H1 (cell line): Measurements from ENCODE around the gene NFIC. TPM values are rescaled to one million over a fixed set of nuclear protein-coding genes. Genes with fewer than 3 reads are reported as not detected.

Experiments used
- CTCF ChIA-PET: fragments of 300-600 bp; sonication (Branson Sonifier 250); formaldehyde crosslinking; loops from one replicate; lab custom pipeline; 2021; ENCODE audit not compliant: partially characterized antibody; lab: Charles Lee
- POLR2A ChIA-PET: fragments of 300-600 bp; sonication (Branson Sonifier 250); formaldehyde crosslinking; loops from one replicate; lab custom pipeline; 2021; ENCODE audit warnings: inconsistent platforms; ENCODE audit not compliant: partially characterized antibody; lab: Charles Lee
- DNase-seq, 2 experiments: peaks; one replicate each; pipeline versions ENCODE4 v3.0.0 to v3.0.0-alpha.2; 2010 to 2022; ENCODE audit warnings: low spot score in 2 of 2, low read depth in 1 of 2, mixed read lengths in 1 of 2
- FAIRE-seq: peaks from 2 replicates; lab custom pipeline; 2011; peaks lifted over from hg19 to GRCh38; lab: Jason Lieb, UNC
- H2AFZ ChIP-seq: 2 replicates; pipeline ENCODE4 v1.8.1; 2012; ENCODE audit warnings: low read length, inconsistent platforms
- H2AK5ac ChIP-seq: 2 replicates; pipeline ENCODE4 v1.6.1; 2013; ENCODE audit warnings: low read depth, low read length
- H2BK120ac ChIP-seq: replicated peaks from 2 replicates; pipeline ENCODE3; 2013; ENCODE audit warnings: low read depth, low read length, inconsistent platforms
- H2BK12ac ChIP-seq: 2 replicates; pipeline ENCODE4 v1.6.1; 2013; ENCODE audit warnings: low read depth, low read length
- H2BK15ac ChIP-seq: 2 replicates; pipeline ENCODE4 v1.6.1; 2013; ENCODE audit warnings: low read length
- H2BK20ac ChIP-seq: 2 replicates; pipeline ENCODE4 v1.6.1; 2013; ENCODE audit warnings: low read length
- H2BK5ac ChIP-seq: 2 replicates; pipeline ENCODE4 v1.6.1; 2013; ENCODE audit warnings: low read depth, low read length
- H3K14ac ChIP-seq: 2 replicates; pipeline ENCODE4 v1.6.1; 2013; ENCODE audit warnings: inconsistent platforms; ENCODE audit not compliant: insufficient read length
- H3K18ac ChIP-seq: 2 replicates; pipeline ENCODE4 v1.6.1; 2013; ENCODE audit warnings: low read length; ENCODE audit errors: extremely low read depth
- H3K23ac ChIP-seq: 2 replicates; pipeline ENCODE4 v1.6.1; 2013; ENCODE audit warnings: inconsistent platforms; ENCODE audit not compliant: insufficient read length
- H3K23me2 ChIP-seq: 2 replicates; pipeline ENCODE4 v1.6.1; 2013; ENCODE audit warnings: low read depth, low read length
- H3K27ac ChIP-seq: 2 replicates; pipeline ENCODE4 v1.6.1; 2011; ENCODE audit warnings: low read depth, low read length, inconsistent platforms
- H3K27me3 ChIP-seq, 4 experiments: replicated peaks in 1 of 4; 1 replicate in 1 of 4; 2 replicates in 3 of 4; pipeline versions ENCODE4 v1.6.1 to v1.8.1; 2011 to 2013; ENCODE audit warnings: low read length in 3 of 4, mild to moderate bottlenecking in 3 of 4, inconsistent platforms in 2 of 4, mixed read lengths in 2 of 4, moderate library complexity in 1 of 4; ENCODE audit not compliant: control insufficient read depth in 3 of 4, insufficient read depth in 3 of 4; ENCODE audit errors: extremely low read depth in 1 of 4
- H3K36me3 ChIP-seq, 4 experiments: 2 replicates each; pipeline versions ENCODE4 v1.6.1 to v1.8.1; 2011 to 2013; ENCODE audit warnings: mild to moderate bottlenecking in 4 of 4, low read length in 3 of 4, moderate library complexity in 2 of 4, control low read depth in 1 of 4, inconsistent platforms in 1 of 4; ENCODE audit not compliant: insufficient read depth in 4 of 4, control insufficient read depth in 2 of 4
- H3K4ac ChIP-seq: replicated peaks from 2 replicates; pipeline ENCODE3; 2013; ENCODE audit warnings: low read length, low read depth, mixed read lengths, inconsistent platforms; ENCODE audit not compliant: insufficient read length
- H3K4me1 ChIP-seq, 4 experiments: replicated peaks in 1 of 4; 1 replicate in 1 of 4; 2 replicates in 3 of 4; pipeline versions ENCODE4 v1.6.1 to v1.8.1; 2011 to 2013; ENCODE audit warnings: low read length in 3 of 4, inconsistent platforms in 2 of 4, mixed read lengths in 1 of 4; ENCODE audit not compliant: insufficient read depth in 4 of 4, control insufficient read depth in 3 of 4
- H3K4me2 ChIP-seq, 2 experiments: 2 replicates each; pipeline versions ENCODE4 v1.6.1 to v1.8.1; 2011 to 2013; ENCODE audit warnings: low read depth in 2 of 2, low read length in 2 of 2, control low read depth in 1 of 2, inconsistent platforms in 1 of 2, mild to moderate bottlenecking in 1 of 2; ENCODE audit not compliant: insufficient read depth in 1 of 2
- H3K4me3 ChIP-seq, 4 experiments: fragments of 200-600, 300-600 bp in 1 of 4; sonication (generic), shearing (Covaris generic), sonication (Bioruptor Twin) in 1 of 4; 2 replicates each; pipeline versions ENCODE4 v1.5.1 to v1.8.1; 2011 to 2016; ENCODE audit warnings: low read length in 4 of 4, low read depth in 3 of 4, control low read depth in 2 of 4, inconsistent platforms in 2 of 4, mild to moderate bottlenecking in 2 of 4, mixed read lengths in 1 of 4, moderate library complexity in 1 of 4; ENCODE audit not compliant: insufficient read depth in 2 of 4; ENCODE audit errors: extremely low read depth in 1 of 4
- H3K56ac ChIP-seq: replicated peaks from 2 replicates; pipeline ENCODE3; 2013; ENCODE audit warnings: low read depth, mild to moderate bottlenecking, mixed read lengths, low read length, inconsistent platforms; ENCODE audit not compliant: insufficient read length
- H3K79me1 ChIP-seq: 2 replicates; pipeline ENCODE4 v1.6.1; 2013; ENCODE audit warnings: low read depth, low read length, control low read depth
- H3K79me2 ChIP-seq, 2 experiments: 2 replicates each; pipeline versions ENCODE4 v1.6.1 to v1.8.1; 2012 to 2013; ENCODE audit warnings: low read length in 2 of 2, mild to moderate bottlenecking in 2 of 2, inconsistent platforms in 1 of 2; ENCODE audit not compliant: insufficient read depth in 2 of 2, control insufficient read depth in 1 of 2
- H3K9ac ChIP-seq, 4 experiments: replicated peaks in 1 of 4; 1 replicate in 1 of 4; 2 replicates in 3 of 4; pipeline versions ENCODE4 v1.6.1 to v1.8.1; 2011 to 2013; ENCODE audit warnings: low read depth in 3 of 4, low read length in 3 of 4, control low read depth in 2 of 4, mild to moderate bottlenecking in 2 of 4, moderate library complexity in 2 of 4, inconsistent platforms in 1 of 4; ENCODE audit errors: extremely low read depth in 1 of 4
- H3K9me3 ChIP-seq, 2 experiments: 2 replicates each; pipeline versions ENCODE4 v1.6.1 to v1.8.1; 2012 to 2013; ENCODE audit warnings: mild to moderate bottlenecking in 2 of 2, moderate library complexity in 2 of 2, control low read depth in 1 of 2, inconsistent platforms in 1 of 2, low read depth in 1 of 2, low read length in 1 of 2, mixed read lengths in 1 of 2; ENCODE audit not compliant: insufficient read depth in 2 of 2
- H4K20me1 ChIP-seq, 2 experiments: replicated peaks in 1 of 2; 2 replicates each; pipeline versions ENCODE3 to v1.8.1; 2011 to 2013; ENCODE audit warnings: inconsistent platforms in 2 of 2, low read length in 2 of 2, mild to moderate bottlenecking in 1 of 2; ENCODE audit not compliant: insufficient read depth in 2 of 2, control insufficient read depth in 1 of 2
- H4K5ac ChIP-seq: 2 replicates; pipeline ENCODE4 v1.6.1; 2013; ENCODE audit warnings: low read length, low read depth, mixed read lengths, inconsistent platforms; ENCODE audit not compliant: insufficient read length
- H4K8ac ChIP-seq: 2 replicates; pipeline ENCODE4 v1.8.0; 2013; ENCODE audit warnings: mild to moderate bottlenecking, moderate library complexity, low read length, inconsistent platforms; ENCODE audit not compliant: insufficient read depth; ENCODE audit errors: extremely low read depth
- H4K91ac ChIP-seq: replicated peaks from 2 replicates; pipeline ENCODE3; 2013; ENCODE audit warnings: low read length, mixed read lengths, inconsistent platforms; ENCODE audit not compliant: insufficient read length
- CEBPB ChIP-seq: IDR thresholded peaks from 2 replicates; pipeline ENCODE4 v1.6.1; 2012; ENCODE audit warnings: low read depth, low read length
- FOSL1 ChIP-seq: IDR thresholded peaks from 2 replicates; pipeline ENCODE4 v1.6.1; 2011; ENCODE audit warnings: mild to moderate bottlenecking, low read depth, low read length, moderate library complexity; ENCODE audit not compliant: insufficient read depth
- KDM5A ChIP-seq: fragments of 200-600 bp; IDR thresholded peaks from 2 replicates; pipeline ENCODE4 v1.7.1; 2012; ENCODE audit warnings: mild to moderate bottlenecking, low read length, inconsistent platforms, mixed read lengths
- POLR2A ChIP-seq, 2 experiments: IDR thresholded peaks; 1 replicate in 1 of 2; 2 replicates in 1 of 2; pipeline ENCODE4 v1.6.1; 2011; ENCODE audit warnings: low read depth in 2 of 2, low read length in 2 of 2, mild to moderate bottlenecking in 2 of 2; ENCODE audit errors: control extremely low read depth in 1 of 2
- SUZ12 ChIP-seq: fragments of 200-600 bp; sonication (generic); IDR thresholded peaks from 2 replicates; pipeline ENCODE4 v1.6.1; 2012; ENCODE audit warnings: mild to moderate bottlenecking, inconsistent platforms, low read length, moderate library complexity, mixed read lengths
- TEAD4 ChIP-seq: IDR thresholded peaks from 2 replicates; pipeline ENCODE4 v1.6.1; 2012; ENCODE audit warnings: low read depth, low read length, inconsistent platforms, mixed read lengths
- WGBS, 2 experiments: shearing (Covaris generic) in 1 of 2; methylation state at CpG; one replicate each; pipeline versions ENCODE4 v1.1.6 to v1.1.7; 2013 to 2015; ENCODE audit warnings: low lambda C conversion rate in 2 of 2, mixed read lengths in 2 of 2, inconsistent platforms in 1 of 2, low coverage in 1 of 2, missing lambda C conversion rate in 1 of 2; ENCODE audit not compliant: insufficient replicate concordance in 2 of 2, insufficient coverage in 1 of 2, insufficient read length in 1 of 2; ENCODE audit errors: extremely low coverage in 1 of 2, missing lambda C conversion rate in 1 of 2; 5-methylcytosine and 5-hydroxymethylcytosine counted together
- polyA plus RNA-seq, 7 experiments: library from polyadenylated mRNA; depleted of rRNA in 3 of 7; stranded (reverse) in 5 of 7; unstranded in 2 of 7; fragments of >200 nt in 5 of 7; fragments of 200-250 nt in 2 of 7; gene quantifications; 1 replicate in 5 of 7; 2 replicates in 1 of 7; 4 replicates in 1 of 7; pipeline versions ENCODE4 v1.2.1 to v1.2.3, GENCODE V29; 2011 to 2013; ENCODE audit warnings: missing spikeins in 2 of 7, mixed read lengths in 2 of 7
- total RNA-seq: library from RNA; stranded (reverse); fragmentation: NEBNext Ultra II Directional; extraction: Animal tissue kit (Norgen Biotek cat#: 25700); gene quantifications from 2 replicates; pipeline ENCODE4 v1.2.1, GENCODE V29; 2021

NFIC gene
- total and polyA plus RNA-seq, 2 of the 8 experiments (the other 6 are each of a cell fraction or from before 2014, with no cell fraction given), result 0.56 to 3.2 TPM

- no peak overlapping the region for H3K4ac ChIP-seq
- H3K4me2 ChIP-seq, result no peak overlapping the region
- H3K14ac ChIP-seq, result no peak overlapping the region
- H2BK20ac ChIP-seq, result no peak overlapping the region
- WGBS, 2 experiments, result 66% methylated on average over 14 of the region's 15 CpGs; no CpG with 5 or more reads in 1 of the 2 experiments
- no peak overlapping the region for H2BK12ac ChIP-seq
- H2AFZ ChIP-seq, result no peak overlapping the region
- H4K8ac ChIP-seq, result no peak overlapping the region; the same call in 1 of the 2 replicates
- no peaks in the 10 kb centered on the region for H3K79me1 ChIP-seq
- no peak overlapping the region for H3K4me3 ChIP-seq
- H3K9ac ChIP-seq, result no peak overlapping the region
- DNase-seq, result no peak
- no peak overlapping the region for H3K23ac ChIP-seq
- H3K9me3 ChIP-seq, result no peaks in the 10 kb centered on the region
- CTCF ChIA-PET, result interaction anchor here (0.6 to 1.7 kb wide), 5 partner anchors 10 to 1357 kb away, joined by 3 to 10 read pairs (median 3); no protein-coding TSS in a partner anchor
- H3K18ac ChIP-seq, result no peak overlapping the region
- H3K79me2 ChIP-seq, result no peaks in the 10 kb centered on the region
- H2BK5ac ChIP-seq, result no peak overlapping the region
- POLR2A ChIA-PET, result interaction anchor here (1.4 kb wide), 1 partner anchor 87 kb away, joined by 4 read pairs; no protein-coding TSS in a partner anchor
- H4K20me1 ChIP-seq, result no peaks in the 10 kb centered on the region
- H2BK15ac ChIP-seq, result no peak overlapping the region
- H3K27ac ChIP-seq, result no peak overlapping the region
- H2AK5ac ChIP-seq, result no peak overlapping the region
- FAIRE-seq, result no peak
- no peak overlapping the region for H2BK120ac ChIP-seq
- H3K56ac ChIP-seq, result no peak overlapping the region
- no peaks in the 10 kb centered on the region for H3K4me1 ChIP-seq
- H4K5ac ChIP-seq, result no peak overlapping the region
- no peaks in the 10 kb centered on the region; a peak in 3 of 7 replicates for H3K27me3 ChIP-seq
- H3K23me2 ChIP-seq, result no peaks in the 10 kb centered on the region
- no peaks in the 10 kb centered on the region for H3K36me3 ChIP-seq
- H4K91ac ChIP-seq, result no peak overlapping the region
- TF ChIP-seq SUZ12 (no peak), TEAD4 (no peak), POLR2A (IDR thresholded peaks at IDR 0.05; ENCODE audit: control extremely low read depth in 1 of 2, low read depth in 2 of 2, low read length in 2 of 2) (no peak), FOSL1 (no peak), CEBPB (no peak), KDM5A (no peak)
Measured at GRCh38 chr19:3345850-3346460, 20.4 kb upstream of the NFIC start.
